Stimulated activated CD8-positive, alpha-beta memory T cell treated with anti-CD3 and anti-CD28 coated beads, Interleukin-12 subunit alpha, Interleukin-12 subunit beta, amount 100 ng/mL, for 4 hours (primary cell): ENCODE data around the gene VEZF1.

Experiments used
- DNase-seq: peaks from one replicate; pipeline ENCODE4 v3.0.0-alpha.2; 2020; ENCODE audit warnings: low read depth

The VEZF1 gene

GRCh38 chr17:57928928-57929327 is 59.1 kb downstream of the VEZF1 start:
- no peak for DNase-seq

- DNase-seq = no peak
These were observed 60.9 kb downstream of the VEZF1 start for GRCh38 chr17:57927048-57927723.

GRCh38 chr17:57926723-57927047 is 61.4 kb downstream of the VEZF1 start:
- no peak for DNase-seq

GRCh38 chr17:57925361-57925990 is 62.6 kb downstream of the VEZF1 start:
- DNase-seq = no peak

GRCh38 chr17:57924677-57925076 is 63.4 kb downstream of the VEZF1 start:
- DNase-seq = no peak
